Measurements from ENCODE around the gene PER3. TPM values are rescaled to one million over a fixed set of nuclear protein-coding genes. Genes with fewer than 3 reads are reported as not detected.
A peak's percentile ranks its signal among the peaks of the same experiment; 100 is the strongest.

Gene PER3
- polyA plus RNA-seq, 1 experiment: 13.5 TPM

DNA sequence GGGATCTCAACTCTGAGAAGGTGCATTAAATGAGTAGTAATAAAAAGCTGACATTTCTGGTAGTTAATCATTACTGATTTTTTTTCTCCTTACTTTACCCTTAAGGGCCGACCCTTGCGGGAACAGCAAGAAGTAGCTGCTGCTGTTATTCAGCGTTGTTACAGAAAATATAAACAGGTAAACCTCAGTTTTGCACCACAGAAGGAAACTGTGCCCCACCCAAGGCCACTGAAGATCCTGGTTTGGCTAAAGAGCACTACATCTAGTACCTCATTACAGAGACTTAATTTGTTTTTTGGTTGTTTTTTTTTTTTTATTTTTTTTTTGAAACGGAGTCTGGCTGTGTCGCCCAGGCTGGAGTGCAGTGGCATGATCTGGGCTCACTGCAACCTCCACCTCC, 36.5 kb upstream of the PER3 start:
- Histone ChIP-seq H3K36me3 (ENCODE audit: control insufficient read depth, insufficient read depth, low read length) (no peaks in the 10 kb centered on the region), H3K4me3 (ENCODE audit: low read depth, low read length) (no peak overlapping the region), H3K27me3 (ENCODE audit: control insufficient read depth, insufficient read depth, low read length) (0 out of 2 replicates have a peak, but pooled peaks cover 1% of the 10 kb centered on the region)
- no peak for DNase-seq (ENCODE audit: low read depth)
- ChIA-PET POLR2A (no interaction called here), CTCF (interaction anchor here (11.7 kb wide), 1 partner anchor 79 kb away, joined by 431 read pairs; no protein-coding TSS in a partner anchor)
- TF ChIP-seq, protein P1, sequence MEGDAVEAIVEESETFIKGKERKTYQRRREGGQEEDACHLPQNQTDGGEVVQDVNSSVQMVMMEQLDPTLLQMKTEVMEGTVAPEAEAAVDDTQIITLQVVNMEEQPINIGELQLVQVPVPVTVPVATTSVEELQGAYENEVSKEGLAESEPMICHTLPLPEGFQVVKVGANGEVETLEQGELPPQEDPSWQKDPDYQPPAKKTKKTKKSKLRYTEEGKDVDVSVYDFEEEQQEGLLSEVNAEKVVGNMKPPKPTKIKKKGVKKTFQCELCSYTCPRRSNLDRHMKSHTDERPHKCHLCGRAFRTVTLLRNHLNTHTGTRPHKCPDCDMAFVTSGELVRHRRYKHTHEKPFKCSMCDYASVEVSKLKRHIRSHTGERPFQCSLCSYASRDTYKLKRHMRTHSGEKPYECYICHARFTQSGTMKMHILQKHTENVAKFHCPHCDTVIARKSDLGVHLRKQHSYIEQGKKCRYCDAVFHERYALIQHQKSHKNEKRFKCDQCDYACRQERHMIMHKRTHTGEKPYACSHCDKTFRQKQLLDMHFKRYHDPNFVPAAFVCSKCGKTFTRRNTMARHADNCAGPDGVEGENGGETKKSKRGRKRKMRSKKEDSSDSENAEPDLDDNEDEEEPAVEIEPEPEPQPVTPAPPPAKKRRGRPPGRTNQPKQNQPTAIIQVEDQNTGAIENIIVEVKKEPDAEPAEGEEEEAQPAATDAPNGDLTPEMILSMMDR (IDR thresholded peaks at IDR 0.05; ENCODE audit: insufficient read depth, low read depth, low read length): no peak

DNA sequence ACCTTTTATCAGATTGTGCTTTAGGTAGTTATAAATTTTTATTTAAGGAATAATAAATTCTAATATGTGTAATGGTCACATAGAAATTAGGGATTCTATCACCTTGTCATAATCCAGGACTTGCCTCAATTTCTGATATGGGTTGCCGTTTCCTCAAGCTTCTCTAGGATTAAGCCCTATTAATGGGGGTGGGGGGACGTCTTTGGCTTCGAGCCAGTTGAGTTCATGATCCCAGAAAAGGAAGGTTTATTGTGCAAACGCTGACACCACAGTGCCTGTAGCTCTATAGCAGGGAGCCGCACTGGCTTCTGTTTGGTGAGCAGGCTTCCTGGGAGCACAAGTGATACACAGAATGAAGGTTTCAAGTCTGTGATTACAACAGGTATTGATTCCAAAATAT, 35.0 kb upstream of the PER3 start:
- CTCF ChIA-PET: interaction anchor here (0.6 to 11.7 kb wide), 4 partner anchors 13 to 81 kb away, joined by 3 to 431 read pairs (median 4); no protein-coding TSS in a partner anchor
- POLR2A ChIA-PET: no interaction called here
- no peak for DNase-seq (ENCODE audit: low read depth)
- TF ChIP-seq, protein P1 (IDR thresholded peaks at IDR 0.05; ENCODE audit: insufficient read depth, low read depth, low read length): no peak
- Histone ChIP-seq H3K36me3 (ENCODE audit: control insufficient read depth, insufficient read depth, low read length) (no peaks in the 10 kb centered on the region), H3K4me3 (ENCODE audit: low read depth, low read length) (no peak overlapping the region), H3K27me3 (ENCODE audit: control insufficient read depth, insufficient read depth, low read length) (0 out of 2 replicates have a peak, but pooled peaks cover 1% of the 10 kb centered on the region)

- ChIA-PET CTCF (interaction anchor here (1.0 to 11.7 kb wide), 5 partner anchors 10 to 83 kb away, joined by 3 to 431 read pairs (median 21); no protein-coding TSS in a partner anchor), POLR2A (no interaction called here)
- no peaks in the 10 kb centered on the region for H3K36me3 ChIP-seq (ENCODE audit: control insufficient read depth, insufficient read depth, low read length)
- TF ChIP-seq, protein P1 (IDR thresholded peaks at IDR 0.05; ENCODE audit: insufficient read depth, low read depth, low read length): no peak
- H3K4me3 ChIP-seq (ENCODE audit: low read depth, low read length): no peak overlapping the region
- H3K27me3 ChIP-seq (ENCODE audit: control insufficient read depth, insufficient read depth, low read length): no peaks in the 10 kb centered on the region
- DNase-seq (ENCODE audit: low read depth): no peak
Observed at GRCh38 chr1:7751174-7751573, 32.9 kb upstream of the PER3 start.

DNA sequence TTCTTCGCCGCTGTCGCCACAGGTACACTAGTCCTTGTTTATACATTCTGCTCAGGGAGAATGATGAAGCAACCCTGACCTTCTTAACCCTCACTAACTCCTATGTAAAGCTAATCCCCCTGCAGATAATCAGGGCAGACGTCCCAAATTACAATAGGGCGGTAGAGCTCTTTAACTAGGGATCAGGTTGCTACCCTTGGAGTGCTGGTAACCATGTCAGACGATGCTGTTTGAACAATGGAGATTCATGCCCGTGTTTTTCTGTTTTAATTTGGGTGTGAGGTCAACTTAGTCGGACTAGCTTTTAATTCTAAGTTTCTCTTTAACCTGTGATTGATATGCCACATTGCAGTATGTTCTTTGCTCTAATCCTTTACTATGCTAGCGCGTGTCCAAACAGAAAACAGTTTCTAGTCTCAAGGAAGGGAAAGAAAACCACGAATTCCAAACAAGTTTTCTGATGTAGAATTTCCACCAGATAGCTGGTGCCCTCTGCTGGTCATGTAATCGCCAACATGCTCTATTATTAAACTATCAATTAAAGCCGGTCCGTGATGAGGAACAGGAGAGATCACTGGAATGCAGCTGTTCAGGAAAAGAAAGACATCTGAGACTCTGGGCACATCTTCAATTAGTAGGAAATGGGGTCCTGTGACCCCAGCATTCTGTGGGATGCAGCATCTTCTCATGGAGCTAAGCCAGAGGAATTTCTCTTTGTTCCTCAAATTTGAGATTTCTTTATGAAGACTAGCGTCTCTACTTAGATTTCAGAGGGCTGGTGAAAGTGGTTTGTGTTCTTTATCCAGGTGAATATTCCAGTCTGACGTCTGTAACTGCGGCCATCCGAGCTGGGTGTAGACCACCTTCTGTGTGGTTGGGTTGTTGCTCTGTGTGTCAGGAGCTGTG, 31.3 kb upstream of the PER3 start:
- DNase-seq (ENCODE audit: low read depth): peak; percentile 15

More for the DNA sequence above, 31.3 kb upstream of the PER3 start:
- no peaks in the 10 kb centered on the region for H3K36me3 ChIP-seq (ENCODE audit: control insufficient read depth, insufficient read depth, low read length)
- H3K4me3 ChIP-seq (ENCODE audit: low read depth, low read length): peak overlapping the region; percentile 23
- POLR2A ChIA-PET: interaction anchor here (0.7 to 1.1 kb wide), 2 partner anchors 84 to 85 kb away, joined by 3 read pairs; no protein-coding TSS in a partner anchor
- H3K27me3 ChIP-seq (ENCODE audit: control insufficient read depth, insufficient read depth, low read length): no peaks in the 10 kb centered on the region; the same call in 1 of the 2 replicates
- CTCF ChIA-PET: interaction anchor here (0.7 to 11.7 kb wide), 25 partner anchors 8 to 153 kb away, joined by 3 to 431 read pairs (median 6); no protein-coding TSS in a partner anchor
- TF ChIP-seq, protein P1 (IDR thresholded peaks at IDR 0.05; ENCODE audit: insufficient read depth, low read depth, low read length): peak; percentile 76

All from BJ (cell line).